Kidney (tissue), 14 donors: ENCODE measurements around the gene APOA4. TPM values are rescaled to one million over a fixed set of nuclear protein-coding genes. Genes with fewer than 3 reads are reported as not detected.

Source experiments
- DNase-seq, 5 donors: peaks; one replicate each; pipeline ENCODE4 v3.0.0-alpha.2; 2013 to 2020
- FAIRE-seq: peaks from 2 replicates; lab custom pipeline; 2012; peaks lifted over from hg19 to GRCh38; lab: Jason Lieb, UNC
- H3K27ac ChIP-seq, 2 donors: one replicate each; pipeline ENCODE4 v1.7.0; 2013; ENCODE audit warnings: low read depth in 2 of 2, low read length in 2 of 2, inconsistent platforms in 1 of 2
- H3K27me3 ChIP-seq: one replicate; pipeline ENCODE4 v1.7.1; 2013; ENCODE audit warnings: low read length, inconsistent platforms; ENCODE audit not compliant: control insufficient read depth, insufficient read depth
- H3K36me3 ChIP-seq, 3 donors: one replicate each; pipeline versions ENCODE4 v1.7.0 to v1.7.1; 2013; ENCODE audit warnings: low read length in 3 of 3, control low read depth in 1 of 3, inconsistent platforms in 1 of 3; ENCODE audit not compliant: insufficient read depth in 3 of 3, control insufficient read depth in 2 of 3
- H3K4me1 ChIP-seq, 3 donors: one replicate each; pipeline versions ENCODE4 v1.7.0 to v1.7.1; 2013; ENCODE audit warnings: low read length in 3 of 3, inconsistent platforms in 1 of 3, low read depth in 1 of 3; ENCODE audit not compliant: control insufficient read depth in 2 of 3, insufficient read depth in 2 of 3
- H3K4me3 ChIP-seq, 3 donors: one replicate each; pipeline versions ENCODE4 v1.7.0 to v1.8.1; 2013; ENCODE audit warnings: low read length in 3 of 3, control low read depth in 1 of 3, inconsistent platforms in 1 of 3
- H3K9ac ChIP-seq, 3 donors: one replicate each; pipeline versions ENCODE4 v1.7.0 to v1.7.1; 2013; ENCODE audit warnings: low read length in 3 of 3, control low read depth in 1 of 3, inconsistent platforms in 1 of 3
- H3K9me3 ChIP-seq, 3 donors: one replicate each; pipeline versions ENCODE4 v1.7.0 to v1.7.1; 2013; ENCODE audit warnings: low read length in 3 of 3, control low read depth in 1 of 3, inconsistent platforms in 1 of 3; ENCODE audit not compliant: control insufficient read depth in 2 of 3, insufficient read depth in 1 of 3
- CTCF ChIP-seq: IDR thresholded peaks from 3 replicates; pipeline ENCODE4 v1.5.1; 2012; ENCODE audit warnings: mild to moderate bottlenecking, moderate library complexity, borderline replicate concordance; ENCODE audit not compliant: insufficient read depth; ENCODE audit errors: extremely low read depth
- intact Hi-C: fragments of 100-400 bp; cut with DNase I; formaldehyde crosslinking; loops from one replicate; pipeline ENCODE4 v1.11.1; 2022
- polyA plus RNA-seq: library from polyadenylated mRNA; stranded (reverse); fragments of 350-450 nt; fragmentation: Illumina TruSeq; extraction: RNeasy Lipid Tissue Mini Kit (QIAGEN cat#74804); gene quantifications from one replicate; pipeline ENCODE4 v1.2.3, GENCODE V29; 2014; ENCODE audit warnings: low read depth, low replicate concordance; ENCODE audit not compliant: insufficient read depth
- total RNA-seq: library from RNA; stranded (reverse); fragmentation: NEBNext Ultra II Directional; extraction: Animal tissue kit (Norgen Biotek cat#: 25700); gene quantifications from one replicate; pipeline ENCODE4 v1.2.1, GENCODE V29; 2021
- donor health status: control.
- donor health status: control.
- donor health status: control.
- donor health status: control.
- donor health status: control.
- donor health status: DM: yes; HTN: yes; CAD: no.
- donor health status: Normal renal cell carcinoma (clear cell type).

APOA4 gene
- total and polyA plus RNA-seq, 2 donors from 2014 or later = 0.80 TPM; not detected in 1

DNA sequence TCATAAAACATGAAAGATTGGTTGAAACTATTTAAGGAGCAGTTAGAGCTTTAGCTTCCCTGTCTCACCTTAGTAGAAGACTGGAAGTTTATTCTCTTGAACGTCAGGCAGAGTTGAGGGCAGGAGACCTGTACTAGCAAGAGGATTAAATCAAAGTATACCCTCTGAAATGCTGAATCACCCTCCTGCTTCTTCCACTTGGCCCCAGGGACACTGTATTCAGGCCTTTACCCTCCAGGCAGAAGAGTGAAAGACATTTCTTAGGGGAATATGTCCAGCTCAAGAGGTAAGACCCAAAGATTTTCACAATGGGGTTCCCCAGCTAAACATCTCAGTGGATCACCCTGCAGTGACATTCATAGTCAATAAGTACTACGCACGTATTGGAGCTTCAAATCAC lies 11.9 kb downstream of the APOA4 start:
- H3K27ac ChIP-seq = no peak overlapping the region
- FAIRE-seq = no peak
- no peak for DNase-seq
- H3K9me3 ChIP-seq = no peaks in the 10 kb centered on the region
- no peaks in the 10 kb centered on the region for H3K4me1 ChIP-seq
- no peaks in the 10 kb centered on the region for H3K36me3 ChIP-seq
- H3K9ac ChIP-seq = no peak overlapping the region
- no peak for TF ChIP-seq CTCF
- intact Hi-C loops = no loop called here
- H3K27me3 ChIP-seq = no peaks in the 10 kb centered on the region
- no peak overlapping the region for H3K4me3 ChIP-seq

DNA sequence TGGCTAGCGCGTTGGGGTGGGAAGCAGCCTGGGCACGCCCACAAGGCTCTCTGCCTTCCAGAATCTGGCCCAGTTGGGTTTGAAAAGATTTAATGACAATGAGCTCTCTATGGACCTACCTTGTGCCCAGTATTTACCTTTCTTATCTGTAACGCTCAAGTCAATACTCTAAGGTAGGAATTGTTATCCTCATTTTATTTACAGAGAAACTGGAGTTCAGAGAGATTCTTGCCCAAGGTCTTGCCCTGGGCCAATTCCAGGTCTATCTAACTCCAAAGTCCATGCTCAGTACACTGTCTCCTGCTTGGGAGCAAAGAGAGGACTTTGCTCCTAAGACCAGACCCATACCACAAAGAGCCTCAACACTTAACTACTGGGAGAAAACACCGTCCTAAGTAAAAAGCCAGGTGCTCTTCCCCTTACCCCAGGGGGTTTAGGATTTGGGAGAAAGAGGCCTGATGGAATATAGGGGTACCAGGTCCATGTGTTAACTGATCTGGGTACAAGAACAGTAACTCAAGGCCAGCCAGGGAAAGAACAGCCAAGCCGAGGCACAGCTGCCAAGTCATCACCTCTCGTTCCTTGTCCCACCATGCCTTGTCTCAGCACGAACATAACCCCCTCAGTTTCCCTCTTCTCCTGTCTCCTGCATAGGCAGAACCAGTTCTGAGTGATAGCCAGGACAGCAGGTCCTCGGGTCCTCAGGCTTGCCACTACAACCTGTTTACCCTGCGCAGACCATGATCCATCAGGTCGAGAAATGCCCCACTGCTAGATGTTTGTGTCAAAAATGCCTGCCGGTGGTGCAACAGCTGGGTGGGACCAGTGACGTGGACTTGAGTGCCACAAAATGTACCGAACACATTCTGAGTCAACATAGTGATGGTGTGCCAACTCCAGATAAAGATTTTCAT lies 14.6 kb downstream of the APOA4 start:
- Histone ChIP-seq H3K27ac (no peak overlapping the region), H3K9ac (no peak overlapping the region), H3K4me3 (no peak overlapping the region), H3K27me3 (no peaks in the 10 kb centered on the region), H3K9me3 (no peaks in the 10 kb centered on the region), H3K36me3 (no peaks in the 10 kb centered on the region), H3K4me1 (no peaks in the 10 kb centered on the region)
- FAIRE-seq (no peak), DNase-seq (no peak)
- intact Hi-C loops = no loop called here
- no peak for TF ChIP-seq CTCF

GRCh38 chr11:116807601-116808261 lies 15.4 kb downstream of the APOA4 start:
- Histone ChIP-seq H3K9ac (no peak overlapping the region), H3K27ac (no peak overlapping the region), H3K36me3 (no peaks in the 10 kb centered on the region), H3K27me3 (no peaks in the 10 kb centered on the region), H3K4me1 (no peaks in the 10 kb centered on the region), H3K9me3 (no peaks in the 10 kb centered on the region), H3K4me3 (no peak overlapping the region)
- DNase-seq = no peak
- intact Hi-C loops = no loop called here
- TF ChIP-seq CTCF = no peak
- FAIRE-seq = no peak
